K562 (cell line): ENCODE results near the gene PPFIA3. TPM values are rescaled to one million over a fixed set of nuclear protein-coding genes. Genes with fewer than 3 reads are reported as not detected.

ENCODE experiments used
- ARHGAP35 ChIP-seq: fragments of 450-650 bp; IDR thresholded peaks from 2 replicates; pipeline ENCODE4 v1.6.1; 2018; ENCODE audit not compliant: partially characterized antibody
- FOS ChIP-seq: IDR thresholded peaks from 3 replicates; pipeline ENCODE4 v1.6.1; 2011; ENCODE audit not compliant: insufficient read length; ENCODE audit errors: extremely low read depth
- FUS ChIP-seq: fragments of 200-400 bp; formaldehyde crosslinking; optimal IDR thresholded peaks from 2 replicates; pipeline ENCODE3; 2017; ENCODE audit warnings: low read depth, low read length
- IRF2 ChIP-seq: sonication (generic); formaldehyde crosslinking; IDR thresholded peaks from 2 replicates; pipeline ENCODE4 v1.8.1; 2022; ENCODE audit warnings: mild to moderate bottlenecking, missing genetic modification reagents
- L3MBTL2 ChIP-seq: fragments of 450-650 bp; IDR thresholded peaks from 2 replicates; pipeline ENCODE4 v1.6.1; 2016; ENCODE audit warnings: mild to moderate bottlenecking, moderate library complexity
- LEF1 ChIP-seq: fragments of 450-650 bp; IDR thresholded peaks from 2 replicates; pipeline ENCODE4 v1.6.1; 2016; ENCODE audit warnings: mild to moderate bottlenecking
- MEIS2 ChIP-seq: fragments of 450-650 bp; IDR thresholded peaks from 2 replicates; pipeline ENCODE4 v1.6.1; 2014; ENCODE audit warnings: mild to moderate bottlenecking; ENCODE audit not compliant: partially characterized antibody
- NFE2L1 ChIP-seq: fragments of 450-650 bp; IDR thresholded peaks from 2 replicates; pipeline ENCODE4 v1.6.1; 2016; ENCODE audit warnings: missing genetic modification characterization, low read depth, mild to moderate bottlenecking, missing compliant biosample characterization, moderate library complexity, borderline replicate concordance
- RBM34 ChIP-seq: fragments of 200-400 bp; formaldehyde crosslinking; IDR thresholded peaks from 2 replicates; pipeline ENCODE4 v1.6.1; 2018; ENCODE audit warnings: low read length, borderline replicate concordance; ENCODE audit not compliant: insufficient read depth
- ZNF444 ChIP-seq: fragments of 250-450 bp; sonication (Bioruptor Pico); IDR thresholded peaks from 2 replicates; pipeline ENCODE4 v1.4.0; 2020; ENCODE audit warnings: mild to moderate bottlenecking, moderate library complexity
- ZNF507 ChIP-seq: conservative IDR thresholded peaks from 2 replicates; pipeline ENCODE4 v1.6.1; 2017; ENCODE audit warnings: missing genetic modification characterization, missing compliant biosample characterization
- ZNF696 ChIP-seq: fragments of 250-450 bp; sonication (Bioruptor Pico); conservative IDR thresholded peaks from 2 replicates; pipeline ENCODE4 v1.4.0; 2020; ENCODE audit warnings: mild to moderate bottlenecking, moderate library complexity
- polyA plus RNA-seq, 8 experiments: library from polyadenylated mRNA; depleted of rRNA in 4 of 8; stranded (reverse) in 5 of 8; unstranded in 3 of 8; fragments of >200 nt; fragmentation: Nextera tagmentation in 2 of 8; fragmentation: Illumina TruSeq in 1 of 8; extraction: Ambion mirVana in 2 of 8; extraction: Trizol in 1 of 8; gene quantifications; 2 replicates each; pipeline versions ENCODE4 v1.2.1 to v1.2.3, GENCODE V29; 2011 to 2014; ENCODE audit warnings: inconsistent platforms in 1 of 8, missing spikeins in 1 of 8
- total RNA-seq, 7 experiments: library from RNA; depleted of rRNA in 6 of 7; stranded (reverse); fragments of >200 nt in 6 of 7; fragmentation: Illumina TruSeq in 2 of 7; extraction: Trizol in 2 of 7; gene quantifications; 2 replicates each; pipeline versions ENCODE4 v1.2.1 to v1.2.3, GENCODE V29; 2011 to 2021; ENCODE audit warnings: low replicate concordance in 1 of 7
- TF ChIP-seq, protein P1 (sequence below): sonication (generic); formaldehyde crosslinking; IDR thresholded peaks from 2 replicates; pipeline ENCODE4 v1.5.0; 2020; ENCODE audit warnings: missing genetic modification reagents
- TF ChIP-seq, protein P2 (sequence below): fragments of 250-450 bp; sonication (Bioruptor Pico); IDR thresholded peaks from 2 replicates; pipeline ENCODE4 v1.9.0; 2021; ENCODE audit warnings: mild to moderate bottlenecking, inconsistent platforms
- TF ChIP-seq, protein P3 (sequence below), 2 experiments: fragments of 200-800 bp in 1 of 2; sonication (Bioruptor generic) in 1 of 2; sonication (generic) in 1 of 2; formaldehyde crosslinking in 1 of 2; IDR thresholded peaks in 1 of 2; conservative IDR thresholded peaks in 1 of 2; 2 replicates each; pipeline versions ENCODE4 v1.5.0 to v1.6.1; 2016 to 2020; ENCODE audit warnings: missing compliant biosample characterization in 1 of 2, missing genetic modification characterization in 1 of 2, missing genetic modification reagents in 1 of 2
- TF ChIP-seq, protein P4 (sequence below): fragments of 450-650 bp; IDR thresholded peaks from 2 replicates; pipeline ENCODE4 v1.6.1; 2016; ENCODE audit warnings: mild to moderate bottlenecking
- TF ChIP-seq, protein P5 (sequence below), 2 experiments: fragments of 450-650 bp; conservative IDR thresholded peaks; 2 replicates each; pipeline ENCODE4 v1.6.1; 2017; ENCODE audit warnings: mild to moderate bottlenecking in 2 of 2, moderate library complexity in 2 of 2

The PPFIA3 gene
- total and polyA plus RNA-seq, 9 of the 15 experiments (the other 6 are each of a cell fraction or from before 2014, with no cell fraction given) = 0.10 to 53.0 (median 17.6) TPM

DNA sequence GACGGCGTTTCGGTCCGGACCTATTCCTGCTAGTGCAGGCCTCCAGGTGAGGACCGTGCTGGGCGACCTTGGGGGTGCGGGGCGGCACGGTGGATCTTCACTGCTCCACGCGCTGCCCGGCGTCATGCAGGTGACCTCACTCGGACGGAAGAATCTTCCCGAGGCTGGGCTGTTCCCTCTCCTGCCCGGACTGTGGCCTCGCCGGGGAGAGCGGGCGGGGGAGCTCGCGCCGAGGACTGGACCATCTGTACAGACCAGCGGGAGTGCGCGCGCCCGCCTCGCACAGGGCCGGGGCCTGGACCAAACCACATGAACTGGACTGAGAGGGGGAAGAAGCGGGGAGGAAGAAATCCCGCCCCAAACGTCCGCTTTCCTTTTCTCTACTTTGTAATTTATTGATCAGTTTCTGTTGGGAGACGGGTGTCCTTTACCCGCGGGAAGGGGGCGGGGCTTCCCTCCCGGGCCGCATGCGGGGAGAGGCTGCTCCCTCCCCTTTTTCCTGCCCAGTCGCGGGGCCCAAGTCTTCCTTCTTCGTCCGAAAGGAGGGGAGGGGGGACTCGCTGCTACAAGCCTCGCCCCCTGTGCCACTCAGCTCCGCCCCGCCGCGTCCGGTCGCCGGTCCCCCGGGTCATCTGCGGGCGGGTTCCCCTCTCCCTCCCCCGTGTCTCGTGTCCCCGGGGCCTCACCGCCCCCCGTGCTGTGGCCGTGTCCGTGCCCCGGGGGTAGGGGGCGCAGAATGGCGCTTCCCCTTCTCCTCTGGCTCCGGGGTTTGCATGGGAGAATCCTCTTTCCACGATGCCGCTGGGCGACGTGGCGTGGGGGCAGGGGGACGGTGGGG, 31.0 kb downstream of the PPFIA3 start (continued):
- TF ChIP-seq, protein P1, sequence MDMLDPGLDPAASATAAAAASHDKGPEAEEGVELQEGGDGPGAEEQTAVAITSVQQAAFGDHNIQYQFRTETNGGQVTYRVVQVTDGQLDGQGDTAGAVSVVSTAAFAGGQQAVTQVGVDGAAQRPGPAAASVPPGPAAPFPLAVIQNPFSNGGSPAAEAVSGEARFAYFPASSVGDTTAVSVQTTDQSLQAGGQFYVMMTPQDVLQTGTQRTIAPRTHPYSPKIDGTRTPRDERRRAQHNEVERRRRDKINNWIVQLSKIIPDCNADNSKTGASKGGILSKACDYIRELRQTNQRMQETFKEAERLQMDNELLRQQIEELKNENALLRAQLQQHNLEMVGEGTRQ = no peak
- TF ChIP-seq ZNF696 = no peak
- TF ChIP-seq MEIS2 = peak; percentile 44
- no peak for TF ChIP-seq FOS
- TF ChIP-seq FUS = no peak
- TF ChIP-seq, protein P2, sequence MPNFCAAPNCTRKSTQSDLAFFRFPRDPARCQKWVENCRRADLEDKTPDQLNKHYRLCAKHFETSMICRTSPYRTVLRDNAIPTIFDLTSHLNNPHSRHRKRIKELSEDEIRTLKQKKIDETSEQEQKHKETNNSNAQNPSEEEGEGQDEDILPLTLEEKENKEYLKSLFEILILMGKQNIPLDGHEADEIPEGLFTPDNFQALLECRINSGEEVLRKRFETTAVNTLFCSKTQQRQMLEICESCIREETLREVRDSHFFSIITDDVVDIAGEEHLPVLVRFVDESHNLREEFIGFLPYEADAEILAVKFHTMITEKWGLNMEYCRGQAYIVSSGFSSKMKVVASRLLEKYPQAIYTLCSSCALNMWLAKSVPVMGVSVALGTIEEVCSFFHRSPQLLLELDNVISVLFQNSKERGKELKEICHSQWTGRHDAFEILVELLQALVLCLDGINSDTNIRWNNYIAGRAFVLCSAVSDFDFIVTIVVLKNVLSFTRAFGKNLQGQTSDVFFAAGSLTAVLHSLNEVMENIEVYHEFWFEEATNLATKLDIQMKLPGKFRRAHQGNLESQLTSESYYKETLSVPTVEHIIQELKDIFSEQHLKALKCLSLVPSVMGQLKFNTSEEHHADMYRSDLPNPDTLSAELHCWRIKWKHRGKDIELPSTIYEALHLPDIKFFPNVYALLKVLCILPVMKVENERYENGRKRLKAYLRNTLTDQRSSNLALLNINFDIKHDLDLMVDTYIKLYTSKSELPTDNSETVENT = no peak; the same call in 1 of the 2 replicates
- TF ChIP-seq NFE2L1 = no peak
- peak; percentile 71; the same call in 1 of the 2 replicates for TF ChIP-seq L3MBTL2
- no peak for TF ChIP-seq ZNF507 (tag)
- TF ChIP-seq ZNF444 (CRISPR knock-in tag) = no peak
- TF ChIP-seq, protein P3, sequence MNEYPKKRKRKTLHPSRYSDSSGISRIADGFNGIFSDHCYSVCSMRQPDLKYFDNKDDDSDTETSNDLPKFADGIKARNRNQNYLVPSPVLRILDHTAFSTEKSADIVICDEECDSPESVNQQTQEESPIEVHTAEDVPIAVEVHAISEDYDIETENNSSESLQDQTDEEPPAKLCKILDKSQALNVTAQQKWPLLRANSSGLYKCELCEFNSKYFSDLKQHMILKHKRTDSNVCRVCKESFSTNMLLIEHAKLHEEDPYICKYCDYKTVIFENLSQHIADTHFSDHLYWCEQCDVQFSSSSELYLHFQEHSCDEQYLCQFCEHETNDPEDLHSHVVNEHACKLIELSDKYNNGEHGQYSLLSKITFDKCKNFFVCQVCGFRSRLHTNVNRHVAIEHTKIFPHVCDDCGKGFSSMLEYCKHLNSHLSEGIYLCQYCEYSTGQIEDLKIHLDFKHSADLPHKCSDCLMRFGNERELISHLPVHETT (CRISPR knock-in tag; conservative IDR thresholded peaks at IDR 0.05 in 1 of 2, IDR thresholded peaks at IDR 0.05 in 1 of 2) = peak in 1 of 2 experiments; percentile 68; a peak in 1 of 4 replicates
- TF ChIP-seq LEF1 = no peak; the same call in 1 of the 2 replicates
- TF ChIP-seq ARHGAP35 = no peak
- no peak for TF ChIP-seq IRF2 (CRISPR knock-in tag)
- TF ChIP-seq, protein P4, sequence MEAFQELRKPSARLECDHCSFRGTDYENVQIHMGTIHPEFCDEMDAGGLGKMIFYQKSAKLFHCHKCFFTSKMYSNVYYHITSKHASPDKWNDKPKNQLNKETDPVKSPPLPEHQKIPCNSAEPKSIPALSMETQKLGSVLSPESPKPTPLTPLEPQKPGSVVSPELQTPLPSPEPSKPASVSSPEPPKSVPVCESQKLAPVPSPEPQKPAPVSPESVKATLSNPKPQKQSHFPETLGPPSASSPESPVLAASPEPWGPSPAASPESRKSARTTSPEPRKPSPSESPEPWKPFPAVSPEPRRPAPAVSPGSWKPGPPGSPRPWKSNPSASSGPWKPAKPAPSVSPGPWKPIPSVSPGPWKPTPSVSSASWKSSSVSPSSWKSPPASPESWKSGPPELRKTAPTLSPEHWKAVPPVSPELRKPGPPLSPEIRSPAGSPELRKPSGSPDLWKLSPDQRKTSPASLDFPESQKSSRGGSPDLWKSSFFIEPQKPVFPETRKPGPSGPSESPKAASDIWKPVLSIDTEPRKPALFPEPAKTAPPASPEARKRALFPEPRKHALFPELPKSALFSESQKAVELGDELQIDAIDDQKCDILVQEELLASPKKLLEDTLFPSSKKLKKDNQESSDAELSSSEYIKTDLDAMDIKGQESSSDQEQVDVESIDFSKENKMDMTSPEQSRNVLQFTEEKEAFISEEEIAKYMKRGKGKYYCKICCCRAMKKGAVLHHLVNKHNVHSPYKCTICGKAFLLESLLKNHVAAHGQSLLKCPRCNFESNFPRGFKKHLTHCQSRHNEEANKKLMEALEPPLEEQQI = no peak
- TF ChIP-seq RBM34 = no peak
- TF ChIP-seq, protein P5, sequence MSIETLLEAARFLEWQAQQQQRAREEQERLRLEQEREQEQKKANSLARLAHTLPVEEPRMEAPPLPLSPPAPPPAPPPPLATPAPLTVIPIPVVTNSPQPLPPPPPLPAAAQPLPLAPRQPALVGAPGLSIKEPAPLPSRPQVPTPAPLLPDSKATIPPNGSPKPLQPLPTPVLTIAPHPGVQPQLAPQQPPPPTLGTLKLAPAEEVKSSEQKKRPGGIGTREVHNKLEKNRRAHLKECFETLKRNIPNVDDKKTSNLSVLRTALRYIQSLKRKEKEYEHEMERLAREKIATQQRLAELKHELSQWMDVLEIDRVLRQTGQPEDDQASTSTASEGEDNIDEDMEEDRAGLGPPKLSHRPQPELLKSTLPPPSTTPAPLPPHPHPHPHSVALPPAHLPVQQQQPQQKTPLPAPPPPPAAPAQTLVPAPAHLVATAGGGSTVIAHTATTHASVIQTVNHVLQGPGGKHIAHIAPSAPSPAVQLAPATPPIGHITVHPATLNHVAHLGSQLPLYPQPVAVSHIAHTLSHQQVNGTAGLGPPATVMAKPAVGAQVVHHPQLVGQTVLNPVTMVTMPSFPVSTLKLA (conservative IDR thresholded peaks at IDR 0.05) = peak; percentile 71 to 85
